A549 (cell line): ENCODE data around the gene PDCD10. TPM values are rescaled to one million over a fixed set of nuclear protein-coding genes. Genes with fewer than 3 reads are reported as not detected.
A peak's percentile ranks its signal among the peaks of the same experiment; 100 is the strongest.

Source experiments
- ATAC-seq, 2 experiments: fragments of 200-7000 bp in 1 of 2; fragments of >200 bp in 1 of 2; cut with Nextera tagmentation in 1 of 2; cut with Tn5 transposase in 1 of 2; 3 replicates each; pipeline versions ENCODE4 v1.8.0 to v1.9.1; 2018 to 2020; ENCODE audit warnings: mild to moderate bottlenecking in 1 of 2, moderate library complexity in 1 of 2
- CTCF ChIA-PET: fragments of 300-600 bp; sonication (Branson Sonifier 250); formaldehyde crosslinking; extraction: SDS; loops from one replicate; lab custom pipeline; 2021; ENCODE audit warnings: antibody characterized with exemption, inconsistent platforms; lab: Yijun Ruan, JAX
- POLR2A ChIA-PET: fragments of 350-600 bp; formaldehyde crosslinking; extraction: SDS; loops from one replicate; lab custom pipeline; 2021; ENCODE audit warnings: antibody characterized with exemption, inconsistent platforms; lab: Yijun Ruan, JAX
- DNase-seq, 2 experiments: peaks; one replicate each; pipeline versions ENCODE4 v3.0.0 to v3.0.0-alpha.2; 2011 to 2016; ENCODE audit warnings: low read depth in 1 of 2, low spot score in 1 of 2
- FAIRE-seq: peaks from 2 replicates; lab custom pipeline; 2011; peaks lifted over from hg19 to GRCh38; lab: Jason Lieb, UNC
- H3K27ac ChIP-seq, 2 experiments: fragments of >200 bp; sonication (Bioruptor Twin); formaldehyde crosslinking; 3 replicates each; pipeline ENCODE4 v1.5.1; 2016 to 2017
- H3K4me1 ChIP-seq: fragments of >200 bp; sonication (Bioruptor Twin); formaldehyde crosslinking; 3 replicates; pipeline ENCODE4 v1.6.1; 2016
- H3K4me2 ChIP-seq: fragments of >200 bp; sonication (Bioruptor Twin); formaldehyde crosslinking; 3 replicates; pipeline ENCODE4 v1.6.1; 2016
- H3K4me3 ChIP-seq: fragments of >200 bp; sonication (Bioruptor Twin); formaldehyde crosslinking; 3 replicates; pipeline ENCODE4 v1.5.1; 2016
- H3K9me3 ChIP-seq: fragments of >200 bp; sonication (Bioruptor Twin); formaldehyde crosslinking; 3 replicates; pipeline ENCODE4 v1.6.1; 2016
- BHLHE40 ChIP-seq: IDR thresholded peaks from 2 replicates; pipeline ENCODE4 v1.6.1; 2012; ENCODE audit warnings: low read depth, low read length, inconsistent platforms
- CBX2 ChIP-seq: fragments of 200-600 bp; sonication (generic); IDR thresholded peaks from 2 replicates; pipeline ENCODE4 v1.6.1; 2016; ENCODE audit warnings: low read depth, mild to moderate bottlenecking, borderline replicate concordance
- CBX8 ChIP-seq: fragments of 200-600 bp; sonication (generic); IDR thresholded peaks from 2 replicates; pipeline ENCODE4 v1.6.1; 2016
- CEBPB ChIP-seq, 2 experiments: fragments of >200 bp in 1 of 2; sonication (Bioruptor Twin) in 1 of 2; formaldehyde crosslinking in 1 of 2; IDR thresholded peaks; 2 replicates each; pipeline ENCODE4 v1.6.1; 2012 to 2016
- CHD4 ChIP-seq: fragments of 200-600 bp; sonication (generic); IDR thresholded peaks from 2 replicates; pipeline ENCODE4 v1.6.1; 2016; ENCODE audit warnings: antibody characterized with exemption, mild to moderate bottlenecking, borderline replicate concordance
- E2F6 ChIP-seq: IDR thresholded peaks from 2 replicates; pipeline ENCODE4 v1.6.1; 2012; ENCODE audit warnings: low read depth, borderline replicate concordance
- EHMT2 ChIP-seq: fragments of 200-600 bp; sonication (generic); IDR thresholded peaks from 2 replicates; pipeline ENCODE4 v1.6.1; 2016; ENCODE audit warnings: antibody characterized with exemption, low read depth, mild to moderate bottlenecking, moderate library complexity
- ELK1 ChIP-seq: fragments of 150-350 bp; IDR thresholded peaks from 2 replicates; pipeline ENCODE4 v1.6.1; 2014; ENCODE audit warnings: low read depth, mild to moderate bottlenecking, low read length
- EP300 ChIP-seq, 2 experiments: fragments of >200 bp; sonication (Bioruptor Twin); formaldehyde crosslinking; IDR thresholded peaks; 2 replicates in 1 of 2; 3 replicates in 1 of 2; pipeline ENCODE4 v1.6.1; 2016 to 2017
- ESRRA ChIP-seq: fragments of 150-350 bp; IDR thresholded peaks from 2 replicates; pipeline ENCODE4 v1.6.1; 2014; ENCODE audit warnings: mild to moderate bottlenecking, low read length, borderline replicate concordance
- FOSL2 ChIP-seq, 2 experiments: fragments of 450-650 bp in 1 of 2; fragments of >200 bp in 1 of 2; sonication (Bioruptor Twin) in 1 of 2; formaldehyde crosslinking; IDR thresholded peaks; 2 replicates each; pipeline versions ENCODE4 v1.5.0 to v1.6.1; 2016 to 2020; ENCODE audit warnings: mild to moderate bottlenecking in 1 of 2, moderate library complexity in 1 of 2
- FOXS1 ChIP-seq: fragments of 250-450 bp; sonication (Bioruptor Pico); IDR thresholded peaks from 2 replicates; pipeline ENCODE4 v1.5.0; 2020; ENCODE audit warnings: mild to moderate bottlenecking, moderate library complexity
- HMGXB4 ChIP-seq: fragments of 250-450 bp; sonication (Bioruptor Pico); IDR thresholded peaks from 2 replicates; pipeline ENCODE4 v1.5.0; 2021; ENCODE audit warnings: mild to moderate bottlenecking, moderate library complexity, borderline replicate concordance
- HOXB5 ChIP-seq: fragments of 250-450 bp; sonication (Bioruptor Pico); IDR thresholded peaks from 2 replicates; pipeline ENCODE4 v1.5.0; 2020; ENCODE audit warnings: mild to moderate bottlenecking, moderate library complexity
- JUN ChIP-seq, 2 experiments: fragments of >200 bp; sonication (Bioruptor Twin); formaldehyde crosslinking; IDR thresholded peaks; 2 replicates in 1 of 2; 3 replicates in 1 of 2; pipeline ENCODE4 v1.6.1; 2016 to 2017
- JUNB ChIP-seq: fragments of >200 bp; sonication (Bioruptor Twin); formaldehyde crosslinking; IDR thresholded peaks from 2 replicates; pipeline ENCODE4 v1.6.1; 2016
- PHF8 ChIP-seq: fragments of 200-600 bp; sonication (generic); IDR thresholded peaks from 2 replicates; pipeline ENCODE4 v1.6.1; 2016; ENCODE audit warnings: low read depth, mild to moderate bottlenecking, antibody characterized with exemption, moderate library complexity, borderline replicate concordance
- POLR2A ChIP-seq: IDR thresholded peaks from 2 replicates; pipeline ENCODE4 v1.6.1; 2012; ENCODE audit warnings: mild to moderate bottlenecking, low read length
- RAD21 ChIP-seq, 2 experiments: fragments of >200 bp in 1 of 2; sonication (Bioruptor Twin) in 1 of 2; formaldehyde crosslinking in 1 of 2; IDR thresholded peaks in 1 of 2; conservative IDR thresholded peaks in 1 of 2; 2 replicates in 1 of 2; 3 replicates in 1 of 2; pipeline ENCODE4 v1.6.1; 2012 to 2018; ENCODE audit warnings: inconsistent platforms in 1 of 2
- TFCP2L1 ChIP-seq: fragments of 250-450 bp; sonication (Bioruptor Pico); IDR thresholded peaks from 2 replicates; pipeline ENCODE4 v1.5.0; 2021; ENCODE audit warnings: mild to moderate bottlenecking
- ZSCAN20 ChIP-seq: fragments of 250-450 bp; sonication (Bioruptor Pico); IDR thresholded peaks from 2 replicates; pipeline ENCODE4 v1.8.0; 2022; ENCODE audit warnings: mild to moderate bottlenecking, moderate library complexity
- WGBS: methylation state at CpG from one replicate; pipeline ENCODE4 v1.1.6; 2017; ENCODE audit errors: missing lambda C conversion rate; 5-methylcytosine and 5-hydroxymethylcytosine counted together
- polyA plus RNA-seq, 4 experiments: library from polyadenylated mRNA; depleted of rRNA in 3 of 4; stranded (reverse); fragments of >200 nt; fragmentation: RNase III in 1 of 4; extraction: RNeasy Plus Mini Kit Qiagen cat#74134 plus additional on column Dnase treatment in 1 of 4; gene quantifications; 2 replicates in 3 of 4; 3 replicates in 1 of 4; pipeline ENCODE4 v1.2.3, GENCODE V29; 2011 to 2017
- TF ChIP-seq, protein P1 (sequence below): fragments of >200 bp; sonication (Bioruptor Twin); formaldehyde crosslinking; IDR thresholded peaks from 2 replicates; pipeline ENCODE4 v1.6.1; 2016
- TF ChIP-seq, protein P2 (sequence below): fragments of 200-600 bp; sonication (generic); IDR thresholded peaks from 2 replicates; pipeline ENCODE4 v1.6.1; 2016; ENCODE audit warnings: antibody characterized with exemption, mild to moderate bottlenecking, moderate library complexity
- TF ChIP-seq, protein P3 (sequence below): fragments of >200 bp; sonication (Bioruptor Twin); formaldehyde crosslinking; IDR thresholded peaks from 3 replicates; pipeline ENCODE4 v1.6.1; 2016

PDCD10 gene
- polyA plus RNA-seq, 2 of the 4 experiments (the other 2 are of a cell fraction): 53.7 to 100 TPM

GRCh38 chr3:167735233-167736138, 794 bp upstream of the PDCD10 start, which contains the start of gene SERPINI1:
SERPINI1 (plus strand) TSS chr3:167735721; CDS start chr3:167789129, 53,408 bp downstream.
- peaks cover 29% of the 10 kb centered on the region for H3K4me1 ChIP-seq
- H3K27ac ChIP-seq: peak within 1 kb of the TSS; percentile 88 to 94
- FAIRE-seq: no peak
- POLR2A ChIA-PET: interaction anchor here (1.1 to 1.5 kb wide), 4 partner anchors 13 to 361 kb away, joined by 3 to 8 read pairs (median 4); partner anchors contain the start of gene GOLIM4
- peak within 1 kb of the TSS; percentile 93 for H3K4me2 ChIP-seq
- WGBS: 0% methylated on average over 25 of the region's 37 CpGs
- DNase-seq: peak; percentile 31 to 85
- ATAC-seq: peak; percentile 82 to 85
- TF ChIP-seq ESRRA (no peak), HMGXB4 (CRISPR knock-in tag) (no peak), TFCP2L1 (CRISPR knock-in tag) (no peak), HOXB5 (CRISPR knock-in tag) (no peak), EP300 (IDR thresholded peaks at IDR 0.05) (no peak), JUNB (no peak), JUN (IDR thresholded peaks at IDR 0.05) (no peak), FOXS1 (CRISPR knock-in tag) (no peak), CHD4 (no peak), EHMT2 (no peak), RAD21 (conservative IDR thresholded peaks at IDR 0.05 in 1 of 2, IDR thresholded peaks at IDR 0.05 in 1 of 2) (no peak), POLR2A (peak; percentile 68), CBX2 (no peak), FOSL2 (IDR thresholded peaks at IDR 0.05) (no peak), FOSL2 (CRISPR knock-in tag; IDR thresholded peaks at IDR 0.05) (no peak), E2F6 (no peak), PHF8 (peak; percentile 4; the same call in 1 of the 2 replicates), BHLHE40 (no peak), ZSCAN20 (no peak), CBX8 (no peak), CEBPB (IDR thresholded peaks at IDR 0.05) (no peak), ELK1 (no peak)
- TF ChIP-seq, protein P1, sequence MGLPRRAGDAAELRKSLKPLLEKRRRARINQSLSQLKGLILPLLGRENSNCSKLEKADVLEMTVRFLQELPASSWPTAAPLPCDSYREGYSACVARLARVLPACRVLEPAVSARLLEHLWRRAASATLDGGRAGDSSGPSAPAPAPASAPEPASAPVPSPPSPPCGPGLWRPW: no peak
- TF ChIP-seq, protein P2, sequence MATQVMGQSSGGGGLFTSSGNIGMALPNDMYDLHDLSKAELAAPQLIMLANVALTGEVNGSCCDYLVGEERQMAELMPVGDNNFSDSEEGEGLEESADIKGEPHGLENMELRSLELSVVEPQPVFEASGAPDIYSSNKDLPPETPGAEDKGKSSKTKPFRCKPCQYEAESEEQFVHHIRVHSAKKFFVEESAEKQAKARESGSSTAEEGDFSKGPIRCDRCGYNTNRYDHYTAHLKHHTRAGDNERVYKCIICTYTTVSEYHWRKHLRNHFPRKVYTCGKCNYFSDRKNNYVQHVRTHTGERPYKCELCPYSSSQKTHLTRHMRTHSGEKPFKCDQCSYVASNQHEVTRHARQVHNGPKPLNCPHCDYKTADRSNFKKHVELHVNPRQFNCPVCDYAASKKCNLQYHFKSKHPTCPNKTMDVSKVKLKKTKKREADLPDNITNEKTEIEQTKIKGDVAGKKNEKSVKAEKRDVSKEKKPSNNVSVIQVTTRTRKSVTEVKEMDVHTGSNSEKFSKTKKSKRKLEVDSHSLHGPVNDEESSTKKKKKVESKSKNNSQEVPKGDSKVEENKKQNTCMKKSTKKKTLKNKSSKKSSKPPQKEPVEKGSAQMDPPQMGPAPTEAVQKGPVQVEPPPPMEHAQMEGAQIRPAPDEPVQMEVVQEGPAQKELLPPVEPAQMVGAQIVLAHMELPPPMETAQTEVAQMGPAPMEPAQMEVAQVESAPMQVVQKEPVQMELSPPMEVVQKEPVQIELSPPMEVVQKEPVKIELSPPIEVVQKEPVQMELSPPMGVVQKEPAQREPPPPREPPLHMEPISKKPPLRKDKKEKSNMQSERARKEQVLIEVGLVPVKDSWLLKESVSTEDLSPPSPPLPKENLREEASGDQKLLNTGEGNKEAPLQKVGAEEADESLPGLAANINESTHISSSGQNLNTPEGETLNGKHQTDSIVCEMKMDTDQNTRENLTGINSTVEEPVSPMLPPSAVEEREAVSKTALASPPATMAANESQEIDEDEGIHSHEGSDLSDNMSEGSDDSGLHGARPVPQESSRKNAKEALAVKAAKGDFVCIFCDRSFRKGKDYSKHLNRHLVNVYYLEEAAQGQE: no peak
- TF ChIP-seq, protein P3, sequence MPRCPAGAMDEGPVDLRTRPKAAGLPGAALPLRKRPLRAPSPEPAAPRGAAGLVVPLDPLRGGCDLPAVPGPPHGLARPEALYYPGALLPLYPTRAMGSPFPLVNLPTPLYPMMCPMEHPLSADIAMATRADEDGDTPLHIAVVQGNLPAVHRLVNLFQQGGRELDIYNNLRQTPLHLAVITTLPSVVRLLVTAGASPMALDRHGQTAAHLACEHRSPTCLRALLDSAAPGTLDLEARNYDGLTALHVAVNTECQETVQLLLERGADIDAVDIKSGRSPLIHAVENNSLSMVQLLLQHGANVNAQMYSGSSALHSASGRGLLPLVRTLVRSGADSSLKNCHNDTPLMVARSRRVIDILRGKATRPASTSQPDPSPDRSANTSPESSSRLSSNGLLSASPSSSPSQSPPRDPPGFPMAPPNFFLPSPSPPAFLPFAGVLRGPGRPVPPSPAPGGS: 0 out of 3 replicates have a peak, but pooled peaks have one; percentile 55
- CTCF ChIA-PET: interaction anchor here (1.0 kb wide), 1 partner anchor 51 kb away, joined by 4 read pairs; no protein-coding TSS in a partner anchor
- H3K4me3 ChIP-seq: peak within 1 kb of the TSS; percentile 82
- H3K9me3 ChIP-seq: no peaks in the 10 kb centered on the region
